Ramos (cell line): ENCODE measurements around the gene GGTLC2.

ENCODE experiments used
- in situ Hi-C: fragments of 300-500 bp; cut with MboI; formaldehyde crosslinking; loops from one replicate; pipeline ENCODE4 v1.14.3; 2022; ENCODE audit warnings: low sequenced_read_pairs; ENCODE audit not compliant: unreplicated experiment

Gene GGTLC2

DNA sequence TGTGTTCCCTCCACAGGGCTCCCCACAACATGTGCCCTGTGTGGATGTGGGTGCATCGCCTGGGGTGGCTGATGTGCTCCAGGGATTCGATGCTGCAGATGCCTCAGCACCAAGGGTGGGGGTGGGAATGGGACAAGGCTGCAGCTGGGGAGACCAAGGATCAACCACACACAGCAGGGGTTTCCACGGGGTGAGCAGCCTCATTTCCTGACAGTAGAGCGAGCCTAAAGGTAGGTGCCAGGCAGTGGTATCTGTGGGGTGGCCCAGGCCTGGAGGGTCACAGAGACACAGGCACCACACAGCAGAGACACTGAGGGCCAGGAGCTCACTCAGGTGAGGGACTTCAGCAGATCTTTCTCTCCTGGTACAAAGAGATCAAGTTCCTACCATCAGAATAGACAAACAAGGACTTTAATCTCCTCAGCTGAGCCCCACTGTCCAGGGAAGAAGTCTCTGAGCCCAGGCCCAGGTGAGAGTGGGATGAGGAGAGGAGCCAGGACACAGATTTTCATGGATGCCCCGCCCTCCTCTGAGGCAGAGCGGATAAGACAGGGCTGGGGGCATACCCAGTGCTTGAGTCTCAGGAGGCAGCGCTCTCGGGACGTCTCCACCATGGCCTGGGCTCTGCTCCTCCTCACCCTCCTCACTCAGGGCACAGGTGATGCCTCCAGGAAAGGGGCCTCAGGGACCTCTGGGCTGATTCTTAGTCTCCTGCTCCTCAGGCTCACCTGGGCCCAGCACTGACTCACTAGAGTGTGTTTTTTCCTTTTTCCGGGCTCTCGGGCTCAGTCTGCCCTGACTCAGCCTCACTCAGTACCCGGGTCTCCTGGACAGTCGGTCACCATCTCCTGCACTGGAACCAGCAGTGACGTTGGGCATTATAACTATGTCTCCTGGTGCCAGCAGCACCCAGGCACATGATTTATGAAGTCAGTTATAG lies 19.7 kb downstream of the GGTLC2 start:
- in situ Hi-C loops, result loop anchor here (5.0 kb wide), 1 partner anchor 463 kb away; no protein-coding TSS in a partner anchor

DNA sequence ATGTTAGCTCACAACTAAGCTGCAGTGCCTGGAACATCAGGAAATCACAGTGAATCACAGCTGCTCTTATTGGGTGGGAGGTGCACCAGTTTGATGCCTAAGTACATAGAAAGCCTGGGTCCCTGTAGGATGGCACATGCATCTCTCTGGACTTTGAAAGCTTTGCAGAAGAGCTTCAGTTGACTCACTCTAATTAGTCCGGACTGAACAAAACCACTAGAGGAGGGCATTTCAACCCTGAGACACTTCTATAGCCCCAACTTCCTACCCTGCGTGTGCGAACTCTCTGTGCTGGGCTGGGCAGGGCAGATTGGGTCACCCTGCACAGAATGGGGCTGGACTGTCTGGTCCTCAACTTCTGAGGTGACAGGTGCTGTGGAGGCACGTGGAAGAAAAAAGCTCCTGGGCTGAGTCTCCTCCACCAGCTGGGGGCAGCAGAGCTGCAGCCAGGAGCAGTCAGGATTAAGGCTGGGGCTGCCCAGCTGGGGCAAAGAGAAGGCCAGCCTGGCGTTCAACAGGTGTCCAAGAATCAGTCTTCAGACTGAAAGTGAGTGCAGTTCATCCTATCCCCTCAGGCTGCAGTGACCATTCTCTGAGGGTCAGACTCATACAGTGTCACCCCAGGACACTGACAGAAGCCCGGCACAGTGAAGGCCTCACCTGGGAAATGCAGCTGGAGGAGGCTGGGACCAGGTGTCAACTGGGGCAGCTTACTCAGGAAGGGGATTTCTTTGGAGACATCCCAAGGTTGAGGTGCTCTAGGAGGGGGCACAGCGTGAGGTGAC lies 22.1 kb downstream of the GGTLC2 start:
- in situ Hi-C loops, result loop anchor here (5.0 kb wide), 1 partner anchor 286 kb away; no protein-coding TSS in a partner anchor

DNA sequence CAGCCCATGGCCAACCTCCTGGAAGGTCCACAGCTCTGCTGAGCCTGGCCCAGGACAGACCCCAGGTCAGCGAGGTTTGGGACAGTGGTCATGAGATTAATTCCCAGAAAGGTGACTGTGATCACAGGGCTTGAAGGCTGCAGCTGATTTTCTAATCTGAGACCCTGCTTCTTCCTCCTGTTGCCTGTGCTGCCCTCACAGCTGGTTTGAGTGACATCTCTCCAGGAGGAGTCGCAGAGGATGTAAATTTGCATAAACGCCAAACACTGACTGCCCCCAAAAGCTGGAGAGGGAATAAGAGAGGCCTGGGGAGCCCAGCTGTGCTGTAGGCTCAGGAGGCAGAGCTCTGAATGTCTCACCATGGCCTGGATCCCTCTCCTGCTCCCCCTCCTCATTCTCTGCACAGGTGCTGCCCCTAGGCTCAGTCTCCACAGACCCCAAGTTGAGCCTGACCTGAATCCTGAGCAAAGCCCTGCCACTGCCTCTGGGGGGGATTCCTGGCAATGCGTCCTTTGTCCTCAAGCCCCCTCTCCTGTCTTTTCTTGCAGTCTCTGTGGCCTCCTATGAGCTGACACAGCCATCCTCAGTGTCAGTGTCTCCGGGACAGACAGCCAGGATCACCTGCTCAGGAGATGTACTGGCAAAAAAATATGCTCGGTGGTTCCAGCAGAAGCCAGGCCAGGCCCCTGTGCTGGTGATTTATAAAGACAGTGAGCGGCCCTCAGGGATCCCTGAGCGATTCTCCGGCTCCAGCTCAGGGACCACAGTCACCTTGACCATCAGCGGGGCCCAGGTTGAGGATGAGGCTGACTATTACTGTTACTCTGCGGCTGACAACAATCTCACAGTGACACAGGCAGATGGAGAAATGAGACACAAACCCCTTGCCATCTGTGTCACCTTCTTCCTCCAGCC lies 23.8 kb downstream of the GGTLC2 start:
- in situ Hi-C loops, result loop anchor here (5.0 kb wide), 1 partner anchor 284 kb away; no protein-coding TSS in a partner anchor

DNA sequence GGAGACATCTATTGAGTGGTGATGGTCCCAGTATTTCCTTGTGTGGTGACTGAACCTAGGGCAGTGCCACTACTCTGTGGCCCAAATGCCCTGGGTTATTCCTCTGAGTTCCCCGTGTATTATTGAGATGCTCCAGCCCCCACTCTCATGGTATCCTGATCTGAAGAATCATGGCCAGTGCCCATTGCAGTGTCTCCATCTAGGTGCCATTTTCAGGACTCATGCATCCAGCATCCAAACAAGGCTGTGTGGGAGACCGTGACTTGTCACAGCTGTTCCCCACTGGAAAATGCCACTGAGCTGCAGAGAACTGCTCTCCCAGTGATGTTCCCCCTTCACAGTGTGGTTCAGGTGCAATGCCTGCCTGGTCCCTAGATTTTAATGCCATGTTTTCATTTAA lies 24.7 kb downstream of the GGTLC2 start:
- in situ Hi-C loops, result loop anchor here (5.0 kb wide), 1 partner anchor 283 kb away; no protein-coding TSS in a partner anchor

DNA sequence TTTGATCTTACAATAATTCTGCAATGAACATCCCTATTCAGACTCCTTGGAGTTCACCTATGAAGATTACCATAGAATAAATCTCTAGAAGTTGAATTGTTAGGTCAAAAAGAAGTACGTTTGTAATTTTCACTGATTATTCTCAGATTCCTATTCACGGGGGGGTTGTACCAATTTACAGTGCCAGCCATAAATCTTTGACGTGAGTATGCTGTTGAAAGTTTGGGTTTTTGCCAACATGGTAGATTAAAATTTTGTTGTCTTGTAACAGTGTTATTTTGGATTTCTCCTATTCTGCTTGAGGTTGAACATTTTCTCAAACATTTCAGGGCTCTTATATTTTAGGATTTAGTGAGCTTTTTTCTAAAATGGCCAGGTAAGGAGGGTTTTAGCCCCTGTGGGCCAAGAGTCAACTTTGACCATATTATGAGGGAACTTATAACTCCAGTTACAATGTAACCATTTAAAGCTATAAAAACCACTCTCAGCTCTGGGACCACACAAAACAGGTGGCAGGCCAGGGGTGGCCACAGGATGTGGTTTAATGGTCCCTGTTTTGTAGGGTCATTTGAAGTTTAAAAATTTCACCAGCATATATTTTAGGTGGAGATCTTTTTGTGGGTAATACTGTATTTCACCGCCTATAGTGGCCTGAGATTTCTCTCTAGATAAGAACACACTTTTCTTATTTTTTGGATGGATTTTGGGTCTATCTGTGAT lies 25.8 kb downstream of the GGTLC2 start:
- in situ Hi-C loops, result no loop called here

DNA sequence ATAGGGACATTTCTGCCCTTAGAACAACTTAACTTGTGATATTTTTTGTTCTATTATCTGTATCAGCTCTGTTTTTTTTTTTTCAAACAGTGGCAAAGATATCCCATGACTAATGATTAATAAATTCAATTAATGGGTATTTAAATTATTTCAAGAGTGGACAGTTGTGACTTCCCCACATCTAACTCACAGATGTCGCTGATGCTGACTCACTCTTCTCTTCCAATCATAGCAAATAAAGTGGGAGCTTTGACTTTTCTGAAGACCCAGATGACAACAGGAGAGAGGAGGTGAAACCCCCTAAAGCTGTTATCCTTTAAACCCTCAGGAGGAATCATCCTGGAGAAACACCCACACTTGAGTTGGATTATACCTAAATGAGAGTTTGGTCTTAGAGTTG lies 27.1 kb downstream of the GGTLC2 start:
- in situ Hi-C loops, result no loop called here

DNA sequence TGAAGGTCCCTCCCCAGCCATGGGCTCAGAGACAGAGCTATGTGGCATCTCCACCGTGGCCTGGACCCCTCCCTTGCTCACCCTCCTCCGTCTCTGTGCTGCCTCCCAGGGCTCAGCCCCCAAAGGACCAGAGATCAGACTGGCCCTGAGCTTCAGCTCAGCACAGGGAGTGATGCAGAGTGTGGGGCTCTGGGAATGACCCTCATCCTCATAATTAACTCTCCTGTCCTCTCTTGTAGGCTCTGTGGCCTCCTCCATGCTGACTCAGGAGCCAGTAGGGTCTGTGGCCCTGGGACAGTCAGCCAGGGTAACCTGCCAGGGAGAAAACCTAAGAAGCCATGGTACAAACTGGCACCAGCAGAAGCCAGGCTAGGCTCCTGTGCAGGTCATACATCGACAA lies 28.7 kb downstream of the GGTLC2 start:
- in situ Hi-C loops, result no loop called here

DNA sequence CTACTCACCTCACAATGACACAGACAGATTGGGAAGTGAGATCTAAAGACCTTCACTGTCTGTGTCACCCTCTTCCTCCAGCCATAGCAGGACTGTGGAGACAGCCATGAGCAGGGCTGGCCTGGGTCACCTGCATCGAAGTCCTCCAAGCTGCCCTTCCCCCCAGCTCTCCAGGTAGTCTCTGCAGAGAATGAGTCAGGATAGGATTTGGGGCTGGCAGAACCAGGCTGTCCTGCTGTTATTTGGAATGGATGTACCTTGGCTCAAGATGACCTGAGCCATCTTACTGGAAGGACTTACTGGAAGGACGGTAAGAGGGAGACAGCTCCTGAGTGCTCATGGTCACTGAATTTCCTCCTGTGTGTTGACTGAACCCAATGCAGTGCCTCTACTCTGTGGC lies 29.2 kb downstream of the GGTLC2 start:
- in situ Hi-C loops, result no loop called here

DNA sequence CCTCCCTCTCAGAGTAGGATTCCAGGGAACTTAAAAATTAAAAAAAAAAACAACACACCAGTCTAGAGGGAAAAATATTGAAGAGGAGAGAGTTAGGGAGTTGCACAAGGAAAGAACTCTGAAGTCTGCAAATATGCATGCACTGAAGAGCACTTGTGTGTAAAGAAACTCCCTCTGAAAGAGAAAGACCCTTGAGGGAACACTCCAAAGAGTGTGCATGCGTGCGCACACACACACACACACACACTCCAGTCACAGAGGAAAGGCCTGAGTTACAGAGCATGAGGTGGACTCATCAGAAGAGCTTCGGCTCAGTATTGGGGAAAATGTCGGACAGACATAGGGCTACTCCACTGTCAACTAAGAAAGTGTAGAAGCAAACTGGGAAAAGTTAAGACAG lies 30.1 kb downstream of the GGTLC2 start:
- in situ Hi-C loops, result no loop called here

DNA sequence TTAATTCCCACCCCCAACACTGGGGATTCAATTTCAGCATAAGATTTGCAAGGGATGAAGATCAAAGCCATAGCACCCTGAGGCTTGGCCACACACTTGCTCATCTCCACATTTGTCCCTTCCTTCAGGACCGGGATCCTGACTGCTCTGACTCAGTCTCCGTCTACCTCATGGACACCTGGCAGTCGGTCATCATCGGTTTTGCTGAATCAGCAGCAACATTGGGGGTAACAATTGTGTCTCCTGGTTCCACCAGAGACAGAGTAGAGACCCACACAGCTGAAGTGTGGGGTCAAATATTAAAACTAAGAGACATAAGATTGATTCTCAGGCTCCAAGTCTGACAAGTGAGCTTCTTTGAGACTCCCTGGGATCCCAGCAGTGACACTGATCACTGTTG lies 34.6 kb downstream of the GGTLC2 start:
- in situ Hi-C loops, result no loop called here

DNA sequence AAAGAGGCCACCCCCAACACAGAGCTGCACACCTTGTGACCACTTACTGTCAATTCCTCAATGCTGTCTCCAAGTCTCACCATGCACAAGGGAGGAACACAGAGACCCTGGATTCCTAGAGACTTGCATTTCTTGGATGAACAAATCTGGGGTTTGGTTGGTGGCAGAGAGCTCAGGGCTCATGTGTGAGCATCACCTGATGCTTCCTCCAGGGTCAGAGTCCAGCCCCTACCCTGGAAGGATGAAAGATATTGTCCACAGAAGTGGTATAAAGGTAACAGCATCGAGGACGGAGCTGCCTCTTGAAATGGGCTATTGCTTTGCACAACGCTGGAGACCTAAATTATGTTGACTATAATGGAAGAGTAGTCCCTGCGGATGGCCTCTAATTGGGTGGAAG lies 36.0 kb downstream of the GGTLC2 start:
- in situ Hi-C loops, result no loop called here

DNA sequence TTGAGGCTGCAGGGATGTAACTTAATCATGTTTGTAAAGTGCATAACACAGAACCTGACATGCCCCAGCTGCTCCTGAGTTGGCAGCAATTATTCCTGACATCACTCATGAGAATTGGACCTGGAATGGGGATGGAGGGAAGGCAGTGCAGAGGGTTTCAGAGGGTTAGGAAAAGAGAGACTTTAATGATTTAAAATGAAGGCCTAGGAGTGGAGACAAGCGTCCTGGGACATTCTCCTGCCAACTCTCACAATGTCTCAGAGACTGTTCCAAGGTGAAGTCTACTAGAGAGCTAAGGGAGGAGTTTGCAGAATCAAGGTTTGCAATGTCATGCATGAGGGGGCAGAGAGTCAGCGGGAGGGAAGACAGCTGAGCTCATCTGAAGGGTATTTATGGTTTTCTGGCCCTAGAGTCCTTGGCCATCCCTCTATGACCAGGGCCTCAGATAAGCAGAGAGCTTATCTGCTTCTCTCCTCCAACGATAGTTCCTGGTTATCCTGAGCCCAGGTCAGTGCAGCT lies 36.9 kb downstream of the GGTLC2 start:
- in situ Hi-C loops, result no loop called here

DNA sequence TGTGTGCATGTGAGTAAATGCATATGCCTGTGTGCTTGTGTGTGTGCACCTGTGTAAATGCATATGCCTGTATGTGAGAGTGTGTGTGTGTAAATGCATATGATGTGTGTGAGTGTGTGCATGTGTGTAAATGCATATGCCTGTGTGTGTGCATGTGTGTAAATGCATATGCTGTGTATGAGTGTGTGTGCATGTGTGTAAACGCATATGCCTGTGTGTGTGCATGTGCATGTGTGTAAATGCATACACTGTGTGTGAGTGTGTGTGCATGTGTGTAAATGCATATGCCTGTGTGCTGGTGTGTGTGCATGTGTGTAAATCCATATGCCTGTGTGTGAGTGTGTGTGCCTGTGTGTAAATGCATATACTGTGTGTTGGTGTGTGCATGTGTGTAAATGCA lies 37.8 kb downstream of the GGTLC2 start:
- in situ Hi-C loops, result no loop called here

DNA sequence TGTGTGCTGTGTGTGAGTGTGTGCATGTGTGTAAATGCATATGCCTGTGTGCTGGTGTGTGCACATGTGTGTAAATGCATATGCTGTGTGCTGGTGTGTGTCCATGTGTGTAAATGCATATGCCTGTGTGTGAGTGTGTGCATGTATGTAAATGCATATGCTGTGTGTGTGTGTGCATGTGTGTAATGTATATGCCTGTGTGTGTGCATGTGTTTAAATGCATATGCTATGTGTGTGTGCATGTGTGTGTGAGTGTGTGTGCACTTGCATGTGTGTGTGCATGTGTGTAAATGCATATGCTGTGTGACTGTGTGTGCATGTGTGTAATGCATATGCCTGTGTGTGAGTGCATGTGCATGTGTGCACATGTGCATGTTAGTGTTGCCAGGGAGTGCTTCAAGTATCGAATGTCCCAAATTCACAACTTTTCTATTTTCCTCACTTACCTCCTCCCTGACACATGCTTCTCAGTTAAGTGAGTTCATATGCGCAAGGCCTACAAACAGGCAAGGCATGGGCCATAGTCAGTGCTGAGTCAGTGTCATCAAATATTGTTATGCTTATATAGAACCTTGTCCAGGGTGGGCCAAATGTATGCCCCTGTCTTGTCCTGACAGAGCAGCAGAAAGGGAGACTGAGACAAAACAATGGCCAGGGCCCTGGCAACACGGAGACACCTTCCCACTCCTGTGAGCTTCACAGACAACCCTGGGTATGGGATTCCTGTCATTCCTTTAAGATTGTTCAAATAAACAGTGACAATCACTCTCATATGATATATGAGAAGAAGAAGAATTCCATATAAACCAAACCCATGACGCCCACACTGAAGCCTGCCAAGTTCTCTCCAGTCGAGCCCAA lies 38.6 kb downstream of the GGTLC2 start:
- in situ Hi-C loops, result no loop called here

DNA sequence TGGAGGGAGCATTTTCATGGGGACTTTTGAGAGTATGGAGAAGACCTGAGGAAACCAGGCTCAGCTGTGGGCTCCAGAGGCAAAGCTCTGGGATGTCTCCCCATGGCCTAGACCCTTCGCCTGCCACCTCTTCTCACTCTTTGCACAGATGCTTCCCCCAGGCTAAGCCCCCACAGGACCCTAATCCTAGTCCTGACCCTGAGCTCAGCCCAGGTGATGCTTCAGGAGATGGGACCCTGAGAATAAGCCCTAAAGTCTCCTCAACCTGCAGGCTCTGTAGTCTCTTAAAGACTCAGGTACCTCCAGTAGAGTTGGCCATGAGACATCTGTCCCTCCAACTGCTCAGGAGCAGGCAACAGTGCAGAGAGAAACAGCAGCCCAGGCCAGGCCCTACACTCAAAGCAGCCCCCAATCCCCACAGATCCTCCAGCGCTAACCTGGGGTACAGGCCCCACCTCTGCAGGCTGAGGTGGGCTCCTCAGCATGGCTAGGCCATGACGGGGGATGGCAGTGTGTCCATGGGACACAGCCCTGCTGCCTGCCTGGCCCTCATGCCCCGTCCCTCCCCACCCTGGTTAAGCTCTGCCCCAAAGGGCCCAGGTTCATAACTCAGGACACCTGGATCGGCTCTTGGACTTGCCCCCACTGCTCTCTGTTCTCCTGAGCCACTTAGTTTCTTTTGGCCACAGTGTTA lies 39.4 kb downstream of the GGTLC2 start:
- in situ Hi-C loops, result no loop called here

DNA sequence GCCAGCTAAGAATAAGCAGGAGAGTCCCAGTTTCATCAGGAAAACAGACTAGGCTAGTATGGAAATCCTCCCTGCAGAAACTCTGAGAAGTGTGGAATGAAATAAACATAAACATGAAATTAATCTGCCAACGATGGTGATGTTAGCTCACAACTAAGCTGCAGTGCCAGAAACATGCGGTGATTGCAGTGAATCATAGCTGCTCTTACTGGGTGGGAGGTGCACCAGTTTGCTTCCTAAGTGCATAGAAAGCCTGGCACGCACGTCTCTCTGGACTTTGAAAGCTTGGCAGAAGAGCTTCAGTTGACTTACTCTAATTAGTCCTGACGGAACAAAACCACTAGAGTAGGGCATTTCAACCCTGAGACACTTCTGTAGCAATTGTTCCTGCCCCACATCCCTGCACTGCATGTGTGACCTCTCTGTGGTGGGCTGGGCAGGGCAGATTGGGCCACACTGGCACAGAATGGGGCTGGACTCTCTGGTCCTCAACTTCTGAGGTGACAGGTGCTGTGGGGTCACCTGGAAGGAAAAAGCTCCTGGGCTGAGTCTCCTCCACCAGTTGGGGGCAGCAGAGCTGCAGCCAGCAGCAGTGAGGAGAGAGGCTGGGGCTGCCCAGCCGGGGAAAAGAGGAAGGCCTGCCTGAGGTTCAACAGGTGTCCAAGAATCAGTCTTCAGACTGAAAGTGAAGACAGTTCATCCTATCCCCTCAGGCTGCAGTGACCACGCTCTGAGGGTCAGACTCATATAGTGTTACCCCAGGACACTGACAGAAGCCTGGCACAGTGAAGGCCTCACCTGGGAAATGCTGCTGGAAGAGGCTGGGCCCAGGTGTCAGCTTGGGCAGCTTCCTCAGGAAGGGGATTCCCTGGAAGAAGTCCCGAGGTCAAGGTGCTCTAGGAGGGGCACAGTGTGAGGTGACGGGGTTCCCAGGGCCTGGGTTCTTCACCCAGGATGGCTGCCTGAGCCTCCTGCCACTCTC lies 40.5 kb downstream of the GGTLC2 start:
- in situ Hi-C loops, result no loop called here

DNA sequence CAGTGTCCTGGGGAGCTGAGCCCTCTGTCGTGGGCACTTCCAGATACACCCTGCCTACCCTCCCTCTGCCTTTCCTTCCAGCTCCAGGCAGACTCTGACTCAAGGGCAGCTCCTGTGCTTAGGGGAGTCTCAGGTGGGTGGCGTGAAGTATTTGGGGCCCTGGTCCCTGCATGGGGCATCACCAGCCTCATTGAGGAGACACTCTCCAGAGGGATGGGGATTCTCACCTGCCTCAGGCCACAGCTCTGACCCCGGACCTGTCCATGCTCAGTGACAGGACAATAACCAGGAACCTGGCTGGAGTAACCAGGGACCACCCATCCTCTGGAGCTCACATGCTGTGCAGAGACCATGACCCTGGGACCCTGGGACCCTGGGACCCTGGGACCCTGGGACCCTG lies 41.2 kb downstream of the GGTLC2 start:
- in situ Hi-C loops, result no loop called here
